A549 (cell line): ENCODE results near the gene ST6GAL1. TPM values are rescaled to one million over a fixed set of nuclear protein-coding genes. Genes with fewer than 3 reads are reported as not detected.

ENCODE experiments used
- ATAC-seq, 2 experiments: fragments of 200-7000 bp in 1 of 2; fragments of >200 bp in 1 of 2; cut with Nextera tagmentation in 1 of 2; cut with Tn5 transposase in 1 of 2; 3 replicates each; pipeline versions ENCODE4 v1.8.0 to v1.9.1; 2018 to 2020; ENCODE audit warnings: mild to moderate bottlenecking in 1 of 2, moderate library complexity in 1 of 2
- CTCF ChIA-PET: fragments of 300-600 bp; sonication (Branson Sonifier 250); formaldehyde crosslinking; extraction: SDS; loops from one replicate; lab custom pipeline; 2021; ENCODE audit warnings: antibody characterized with exemption, inconsistent platforms; lab: Yijun Ruan, JAX
- POLR2A ChIA-PET: fragments of 350-600 bp; formaldehyde crosslinking; extraction: SDS; loops from one replicate; lab custom pipeline; 2021; ENCODE audit warnings: antibody characterized with exemption, inconsistent platforms; lab: Yijun Ruan, JAX
- DNase-seq, 2 experiments: peaks; one replicate each; pipeline versions ENCODE4 v3.0.0 to v3.0.0-alpha.2; 2011 to 2016; ENCODE audit warnings: low read depth in 1 of 2, low spot score in 1 of 2
- FAIRE-seq: peaks from 2 replicates; lab custom pipeline; 2011; peaks lifted over from hg19 to GRCh38; lab: Jason Lieb, UNC
- H3K27ac ChIP-seq, 2 experiments: fragments of >200 bp; sonication (Bioruptor Twin); formaldehyde crosslinking; 3 replicates each; pipeline ENCODE4 v1.5.1; 2016 to 2017
- H3K4me1 ChIP-seq: fragments of >200 bp; sonication (Bioruptor Twin); formaldehyde crosslinking; 3 replicates; pipeline ENCODE4 v1.6.1; 2016
- H3K4me2 ChIP-seq: fragments of >200 bp; sonication (Bioruptor Twin); formaldehyde crosslinking; 3 replicates; pipeline ENCODE4 v1.6.1; 2016
- H3K4me3 ChIP-seq: fragments of >200 bp; sonication (Bioruptor Twin); formaldehyde crosslinking; 3 replicates; pipeline ENCODE4 v1.5.1; 2016
- H3K9me3 ChIP-seq: fragments of >200 bp; sonication (Bioruptor Twin); formaldehyde crosslinking; 3 replicates; pipeline ENCODE4 v1.6.1; 2016
- BCL3 ChIP-seq: fragments of >200 bp; sonication (Bioruptor Twin); formaldehyde crosslinking; IDR thresholded peaks from 3 replicates; pipeline ENCODE4 v1.6.1; 2016
- BHLHE40 ChIP-seq: IDR thresholded peaks from 2 replicates; pipeline ENCODE4 v1.6.1; 2012; ENCODE audit warnings: low read depth, low read length, inconsistent platforms
- CTCF ChIP-seq: fragments of >200 bp; sonication (Bioruptor Twin); formaldehyde crosslinking; IDR thresholded peaks from 3 replicates; pipeline ENCODE4 v1.5.1; 2016
- E2F6 ChIP-seq: IDR thresholded peaks from 2 replicates; pipeline ENCODE4 v1.6.1; 2012; ENCODE audit warnings: low read depth, borderline replicate concordance
- EHF ChIP-seq: fragments of 250-450 bp; sonication (Bioruptor Pico); IDR thresholded peaks from 2 replicates; pipeline ENCODE4 v1.5.0; 2020; ENCODE audit warnings: mild to moderate bottlenecking
- HES2 ChIP-seq: fragments of >200 bp; sonication (Bioruptor Twin); formaldehyde crosslinking; IDR thresholded peaks from 2 replicates; pipeline ENCODE4 v1.6.1; 2016
- HOXA7 ChIP-seq: fragments of 250-450 bp; sonication (Bioruptor Pico); IDR thresholded peaks from 2 replicates; pipeline ENCODE4 v1.5.0; 2020; ENCODE audit warnings: mild to moderate bottlenecking, moderate library complexity
- JUNB ChIP-seq: fragments of >200 bp; sonication (Bioruptor Twin); formaldehyde crosslinking; IDR thresholded peaks from 2 replicates; pipeline ENCODE4 v1.6.1; 2016
- MAX ChIP-seq: IDR thresholded peaks from 2 replicates; pipeline ENCODE4 v1.6.1; 2012
- NFE2L2 ChIP-seq: fragments of 150-350 bp; conservative IDR thresholded peaks from 2 replicates; pipeline ENCODE4 v1.6.1; 2014; ENCODE audit warnings: low read length
- NR3C1 ChIP-seq: fragments of >200 bp; sonication (Bioruptor Twin); formaldehyde crosslinking; IDR thresholded peaks from 3 replicates; pipeline ENCODE4 v1.6.1; 2017
- PHF8 ChIP-seq: fragments of 200-600 bp; sonication (generic); IDR thresholded peaks from 2 replicates; pipeline ENCODE4 v1.6.1; 2016; ENCODE audit warnings: low read depth, mild to moderate bottlenecking, antibody characterized with exemption, moderate library complexity, borderline replicate concordance
- RARB ChIP-seq: fragments of 250-450 bp; sonication (Bioruptor Pico); IDR thresholded peaks from 2 replicates; pipeline ENCODE4 v1.8.0; 2021; ENCODE audit warnings: mild to moderate bottlenecking, moderate library complexity
- USF2 ChIP-seq: fragments of 450-650 bp; IDR thresholded peaks from 2 replicates; pipeline ENCODE4 v1.6.1; 2014; ENCODE audit warnings: antibody characterized with exemption
- WGBS: methylation state at CpG from one replicate; pipeline ENCODE4 v1.1.6; 2017; ENCODE audit errors: missing lambda C conversion rate; 5-methylcytosine and 5-hydroxymethylcytosine counted together
- polyA plus RNA-seq, 4 experiments: library from polyadenylated mRNA; depleted of rRNA in 3 of 4; stranded (reverse); fragments of >200 nt; fragmentation: RNase III in 1 of 4; extraction: RNeasy Plus Mini Kit Qiagen cat#74134 plus additional on column Dnase treatment in 1 of 4; gene quantifications; 2 replicates in 3 of 4; 3 replicates in 1 of 4; pipeline ENCODE4 v1.2.3, GENCODE V29; 2011 to 2017

ST6GAL1 gene
- polyA plus RNA-seq, 2 of the 4 experiments (the other 2 are of a cell fraction): 3.9 to 6.5 TPM

- ChIA-PET POLR2A (no interaction called here), CTCF (interaction anchor here (1.6 kb wide), 1 partner anchor 67 kb away, joined by 3 read pairs; the partner anchor contains the start of gene RPL39L)
- H3K4me2 ChIP-seq: no peak overlapping the region
- H3K27ac ChIP-seq: no peak overlapping the region
- no peak for ATAC-seq
- no peak for DNase-seq
- no peaks in the 10 kb centered on the region for H3K4me1 ChIP-seq
- WGBS: 77% methylated on average over 3 of the region's 3 CpGs
- FAIRE-seq: no peak
- no peaks in the 10 kb centered on the region for H3K9me3 ChIP-seq
- H3K4me3 ChIP-seq: no peak overlapping the region
- TF ChIP-seq BCL3 (no peak), JUNB (no peak), NR3C1 (no peak), EHF (CRISPR knock-in tag) (no peak), USF2 (no peak), PHF8 (no peak), NFE2L2 (no peak), BHLHE40 (no peak), MAX (no peak), HOXA7 (CRISPR knock-in tag) (no peak)
Observed at GRCh38 chr3:187072102-187072501, 141.8 kb downstream of the ST6GAL1 start.

GRCh38 chr3:187072511-187072910 lies 142.2 kb downstream of the ST6GAL1 start:
- FAIRE-seq (no peak), DNase-seq (no peak), ATAC-seq (no peak)
- no peak overlapping the region for H3K4me2 ChIP-seq
- no peaks in the 10 kb centered on the region for H3K4me1 ChIP-seq
- POLR2A ChIA-PET: no interaction called here
- TF ChIP-seq E2F6: no peak
- TF ChIP-seq CTCF: no peak
- TF ChIP-seq JUNB: no peak
- H3K9me3 ChIP-seq: no peaks in the 10 kb centered on the region
- no peak overlapping the region for H3K4me3 ChIP-seq
- CTCF ChIA-PET: interaction anchor here (1.2 to 1.6 kb wide), 2 partner anchors 67 to 92 kb away, joined by 3 read pairs; partner anchors contain the start of gene RPL39L
- WGBS: 87% methylated on average over 5 of the region's 5 CpGs
- H3K27ac ChIP-seq: no peak overlapping the region

GRCh38 chr3:187073581-187074098 lies 143.3 kb downstream of the ST6GAL1 start:
- DNase-seq: no peak
- TF ChIP-seq HES2 (no peak), BCL3 (no peak), RARB (CRISPR knock-in tag) (no peak)
- WGBS: 86% methylated on average over 1 of the region's 5 CpGs
- H3K4me2 ChIP-seq: no peak overlapping the region
- FAIRE-seq: no peak
- H3K4me3 ChIP-seq: no peak overlapping the region
- CTCF ChIA-PET: interaction anchor here (0.8 to 1.4 kb wide), 5 partner anchors 9 to 91 kb away, joined by 3 read pairs; partner anchors contain the start of gene RPL39L
- no peaks in the 10 kb centered on the region for H3K4me1 ChIP-seq
- no peak for ATAC-seq
- no peak overlapping the region for H3K27ac ChIP-seq
- H3K9me3 ChIP-seq: no peaks in the 10 kb centered on the region
- POLR2A ChIA-PET: no interaction called here
